Endothelial cell of umbilical vein (primary cell): ENCODE results near the gene ANKRD36C. TPM values are rescaled to one million over a fixed set of nuclear protein-coding genes. Genes with fewer than 3 reads are reported as not detected.
"Not testable (repeated sequence)": the region's sequence is repeated elsewhere in the genome, so short reads cannot be mapped to it uniquely, and the experiment has no call there.

Experiments
- BruUV-seq: library from RNA; stranded (reverse); fragments of 400-500 nt; replicated peaks from 2 replicates; lab custom pipeline; 2021; lab: Mats Ljungman, UMichigan
- CTCF ChIA-PET: fragments of 300-600, 350-600 bp; sonication (Branson Sonifier 250); formaldehyde crosslinking; loops from one replicate; lab custom pipeline; 2021; ENCODE audit warnings: antibody characterized with exemption, inconsistent platforms; lab: Charles Lee
- POLR2A ChIA-PET: fragments of 300-600, 350-600 bp; sonication (Branson Sonifier 250); formaldehyde crosslinking; loops from one replicate; lab custom pipeline; 2021; ENCODE audit warnings: antibody characterized with exemption, inconsistent platforms; lab: Charles Lee
- DNase-seq: peaks from one replicate; pipeline ENCODE4 v3.0.0-alpha.2; 2011; ENCODE audit warnings: low read depth, low spot score
- FAIRE-seq: peaks from 2 replicates; lab custom pipeline; 2011; peaks lifted over from hg19 to GRCh38; lab: Jason Lieb, UNC
- H2AFZ ChIP-seq: 2 replicates; pipeline ENCODE4 v1.6.0; 2012; ENCODE audit warnings: low read depth, low read length, control low read depth, inconsistent platforms
- H3K27ac ChIP-seq: 2 replicates; pipeline ENCODE4 v1.5.1; 2011; ENCODE audit warnings: low read depth, mild to moderate bottlenecking, control low read depth, low read length, moderate library complexity; ENCODE audit not compliant: insufficient read depth
- H3K27me3 ChIP-seq, 2 experiments: 2 replicates each; pipeline versions ENCODE4 v1.6.0 to v1.6.1; 2011; ENCODE audit warnings: low read length in 2 of 2, mixed read lengths in 1 of 2; ENCODE audit not compliant: control insufficient read depth in 2 of 2, insufficient read depth in 2 of 2
- H3K36me3 ChIP-seq, 2 experiments: 2 replicates in 1 of 2; 3 replicates in 1 of 2; pipeline ENCODE4 v1.5.1; 2011; ENCODE audit warnings: low read length in 2 of 2, mild to moderate bottlenecking in 1 of 2, moderate library complexity in 1 of 2; ENCODE audit not compliant: control insufficient read depth in 2 of 2, insufficient read depth in 2 of 2; ENCODE audit errors: extremely low read depth in 1 of 2
- H3K4me1 ChIP-seq: 3 replicates; pipeline ENCODE4 v1.5.1; 2011; ENCODE audit warnings: mild to moderate bottlenecking, low read length; ENCODE audit not compliant: control insufficient read depth, insufficient read depth; ENCODE audit errors: extremely low read depth
- H3K4me2 ChIP-seq: 2 replicates; pipeline ENCODE4 v1.6.1; 2011; ENCODE audit warnings: low read length, control low read depth, mixed read lengths; ENCODE audit not compliant: insufficient read depth
- H3K4me3 ChIP-seq, 3 experiments: fragments of 200-600 bp in 1 of 3; sonication (generic), shearing (Covaris generic) in 1 of 3; replicated peaks in 1 of 3; 2 replicates each; pipeline ENCODE4 v1.5.1; 2011 to 2016; ENCODE audit warnings: control low read depth in 3 of 3, low read length in 3 of 3, mild to moderate bottlenecking in 2 of 3, inconsistent platforms in 1 of 3, low read depth in 1 of 3, moderate library complexity in 1 of 3; ENCODE audit not compliant: insufficient read depth in 1 of 3
- H3K79me2 ChIP-seq: 2 replicates; pipeline ENCODE4 v1.6.0; 2012; ENCODE audit warnings: low read length, inconsistent platforms; ENCODE audit not compliant: control insufficient read depth, insufficient read depth
- H3K9ac ChIP-seq: replicated peaks from 2 replicates; pipeline ENCODE3; 2011; ENCODE audit warnings: low read length, control low read depth; ENCODE audit not compliant: insufficient read depth; ENCODE audit errors: extremely low read depth
- H3K9me1 ChIP-seq: replicated peaks from 3 replicates; pipeline ENCODE4 v1.6.0; 2011; ENCODE audit warnings: mild to moderate bottlenecking, low read length; ENCODE audit not compliant: control insufficient read depth, insufficient read depth; ENCODE audit errors: extremely low read depth
- H3K9me3 ChIP-seq: replicated peaks from 2 replicates; pipeline ENCODE4 v1.5.1; 2012; ENCODE audit warnings: low read length, inconsistent platforms; ENCODE audit not compliant: control insufficient read depth, insufficient read depth
- H4K20me1 ChIP-seq: replicated peaks from 2 replicates; pipeline ENCODE3; 2011; ENCODE audit warnings: mild to moderate bottlenecking, low read length; ENCODE audit not compliant: control insufficient read depth, insufficient read depth; ENCODE audit errors: extremely low read depth
- CTCF ChIP-seq, 2 donors: IDR thresholded peaks; 1 replicate in 1 of 2; 2 replicates in 1 of 2; pipeline ENCODE4 v1.5.1; 2011; ENCODE audit warnings: low read length in 2 of 2, mild to moderate bottlenecking in 2 of 2, moderate library complexity in 2 of 2, control low read depth in 1 of 2, inconsistent platforms in 1 of 2, low read depth in 1 of 2; ENCODE audit not compliant: insufficient read depth in 1 of 2; ENCODE audit errors: extremely low read depth in 1 of 2
- MYC ChIP-seq: IDR thresholded peaks from one replicate; pipeline ENCODE4 v1.6.1; 2011; ENCODE audit warnings: mild to moderate bottlenecking, low read depth, low read length
- dilution Hi-C: fragments of 300-500 bp; cut with MboI; formaldehyde crosslinking; loops from one replicate; pipeline ENCODE4 v1.15.0; 2019; ENCODE audit warnings: low sequenced_read_pairs; ENCODE audit not compliant: extremely low pct_ligation_motif_present
- intact Hi-C: fragments of 100-400 bp; cut with micrococcal nuclease; formaldehyde crosslinking; loops from one replicate; pipeline ENCODE4 v1.10.0; 2022
- polyA plus RNA-seq, 4 experiments: library from polyadenylated mRNA; depleted of rRNA in 3 of 4; stranded (reverse) in 3 of 4; unstranded in 1 of 4; fragments of >200 nt; gene quantifications; 2 replicates each; pipeline versions ENCODE4 v1.2.1 to v1.2.3, GENCODE V29; 2011 to 2012; ENCODE audit warnings: missing spikeins in 1 of 4
- total RNA-seq: library from RNA; stranded (reverse); gene quantifications from 2 replicates; pipeline ENCODE4 v1.2.3, GENCODE V29; 2021

ANKRD36C gene
- total and polyA plus RNA-seq, 2 donors (not counting 3 experiments of a cell fraction or from before 2014, with no cell fraction given), result 4.4 to 108 TPM

DNA sequence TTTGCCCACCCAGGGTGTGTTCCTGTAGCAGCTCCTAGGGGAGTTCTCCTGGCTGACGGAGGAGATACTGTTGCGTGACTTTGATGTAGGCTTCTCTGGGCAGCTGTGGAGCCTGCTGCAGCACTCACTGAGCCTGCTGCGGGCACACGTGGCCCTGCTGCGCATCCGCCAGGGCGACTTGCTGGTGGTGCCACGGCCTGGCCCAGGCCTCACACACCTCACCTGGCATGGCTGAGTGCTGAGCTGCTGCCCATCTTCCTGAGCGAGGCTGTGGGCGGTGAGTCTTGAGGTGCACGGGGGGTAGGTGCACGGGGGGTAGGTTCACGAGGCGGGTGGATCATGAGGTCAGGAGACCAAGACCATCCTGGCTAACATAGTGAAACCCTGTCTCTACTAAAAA lies 191.7 kb downstream of the ANKRD36C start:
- intact Hi-C loops, result no loop called here
- no peaks in the 10 kb centered on the region for H3K9me1 ChIP-seq
- H4K20me1 ChIP-seq, result no peaks in the 10 kb centered on the region
- no peak overlapping the region for H3K27ac ChIP-seq
- BruUV-seq, result no TSS peak
- H3K4me3 ChIP-seq, result no peak overlapping the region
- H3K9me3 ChIP-seq, result no peaks in the 10 kb centered on the region
- no peaks in the 10 kb centered on the region for H3K79me2 ChIP-seq
- no peak for DNase-seq
- no peaks in the 10 kb centered on the region for H3K27me3 ChIP-seq
- no peak overlapping the region for H3K9ac ChIP-seq
- CTCF ChIA-PET, result no interaction called here
- no peaks in the 10 kb centered on the region for H3K4me1 ChIP-seq
- no peaks in the 10 kb centered on the region for H3K36me3 ChIP-seq
- POLR2A ChIA-PET, result no interaction called here
- TF ChIP-seq MYC (no peak), CTCF (IDR thresholded peaks at IDR 0.05; ENCODE audit: extremely low read depth in 1 of 2, insufficient read depth in 1 of 2, low read depth in 1 of 2, low read length in 2 of 2) (no peak)
- dilution Hi-C loops, result no loop called here
- no peak overlapping the region for H2AFZ ChIP-seq
- no peak for FAIRE-seq
- H3K4me2 ChIP-seq, result no peak overlapping the region

GRCh38 chr2:95799147-95799889 lies 192.3 kb downstream of the ANKRD36C start:
- FAIRE-seq, H3K79me2 ChIP-seq, dilution Hi-C loops, CTCF ChIA-PET, H4K20me1 ChIP-seq, POLR2A ChIA-PET, DNase-seq, H3K9me3 ChIP-seq, H3K9me1 ChIP-seq, H3K27ac ChIP-seq, H3K36me3 ChIP-seq, H3K4me1 ChIP-seq, H3K9ac ChIP-seq, H3K4me2 ChIP-seq, intact Hi-C loops, BruUV-seq, H3K4me3 ChIP-seq, H3K27me3 ChIP-seq, H2AFZ ChIP-seq: not testable (repeated sequence)

GRCh38 chr2:95796249-95797099 lies 195.2 kb downstream of the ANKRD36C start:
- H2AFZ ChIP-seq, intact Hi-C loops, H3K27me3 ChIP-seq, H4K20me1 ChIP-seq, H3K9me3 ChIP-seq, H3K36me3 ChIP-seq, CTCF ChIA-PET, H3K4me3 ChIP-seq, H3K9me1 ChIP-seq, H3K4me1 ChIP-seq, POLR2A ChIA-PET, DNase-seq, H3K9ac ChIP-seq, H3K27ac ChIP-seq, BruUV-seq, H3K4me2 ChIP-seq, FAIRE-seq, dilution Hi-C loops, H3K79me2 ChIP-seq: not testable (repeated sequence)
